Measurements from ENCODE around the gene EIF5AL1.

Gene EIF5AL1

DNA sequence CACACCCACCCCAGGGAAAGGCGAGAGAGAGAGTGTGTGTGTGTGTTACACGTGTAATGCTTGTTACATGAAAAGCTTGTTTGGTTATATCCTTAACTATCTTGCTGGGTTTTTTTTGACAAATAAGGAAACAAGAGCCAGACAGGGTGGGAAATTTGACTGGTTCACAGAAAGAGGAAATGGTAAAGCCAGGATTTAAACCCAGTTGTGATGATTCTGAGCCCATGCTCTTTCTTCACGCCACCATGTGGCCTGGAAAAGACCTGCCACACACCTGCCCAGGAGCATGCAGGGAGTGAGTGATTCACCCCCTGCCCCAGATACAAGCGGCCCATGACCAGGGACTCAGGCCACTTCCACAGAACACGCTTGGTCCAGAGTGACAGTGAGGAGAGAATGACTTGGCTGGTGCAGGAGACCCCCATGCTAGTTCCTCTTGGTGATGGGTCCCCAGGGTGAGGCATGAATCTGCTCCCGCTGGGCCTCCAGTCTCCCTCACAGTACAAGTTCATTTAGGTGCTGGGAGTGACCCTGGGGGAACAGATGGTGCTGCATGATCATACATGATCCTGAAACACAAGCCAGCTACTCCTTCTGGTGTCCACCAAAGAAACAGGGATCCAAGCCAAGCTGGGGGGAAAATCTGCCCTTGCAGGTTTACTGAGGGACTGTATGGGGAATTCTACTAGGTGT is 21.0 kb upstream of the EIF5AL1 start:
- ChIA-PET CTCF (interaction anchor here (0.6 to 1.5 kb wide), 6 partner anchors 82 to 154 kb away, joined by 3 to 6 read pairs (median 4); no protein-coding TSS in a partner anchor), POLR2A (no interaction called here)
- TF ChIP-seq ZNF521 (tag by site-specific recombination; IDR thresholded peaks at IDR 0.05), result no peak
- no peak for TF ChIP-seq ZNF266 (tag by site-specific recombination; IDR thresholded peaks at IDR 0.05; ENCODE audit: low read depth)
- TF ChIP-seq, protein P1, sequence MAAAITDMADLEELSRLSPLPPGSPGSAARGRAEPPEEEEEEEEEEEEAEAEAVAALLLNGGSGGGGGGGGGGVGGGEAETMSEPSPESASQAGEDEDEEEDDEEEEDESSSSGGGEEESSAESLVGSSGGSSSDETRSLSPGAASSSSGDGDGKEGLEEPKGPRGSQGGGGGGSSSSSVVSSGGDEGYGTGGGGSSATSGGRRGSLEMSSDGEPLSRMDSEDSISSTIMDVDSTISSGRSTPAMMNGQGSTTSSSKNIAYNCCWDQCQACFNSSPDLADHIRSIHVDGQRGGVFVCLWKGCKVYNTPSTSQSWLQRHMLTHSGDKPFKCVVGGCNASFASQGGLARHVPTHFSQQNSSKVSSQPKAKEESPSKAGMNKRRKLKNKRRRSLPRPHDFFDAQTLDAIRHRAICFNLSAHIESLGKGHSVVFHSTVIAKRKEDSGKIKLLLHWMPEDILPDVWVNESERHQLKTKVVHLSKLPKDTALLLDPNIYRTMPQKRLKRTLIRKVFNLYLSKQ (tag by site-specific recombination; IDR thresholded peaks at IDR 0.05; ENCODE audit: borderline replicate concordance), result no peak
- TF ChIP-seq ZNF416 (tag by site-specific recombination; IDR thresholded peaks at IDR 0.05), result no peak
- TF ChIP-seq ZNF768 (tag by site-specific recombination; IDR thresholded peaks at IDR 0.05), result no peak
- no peak for TF ChIP-seq ZNF292 (tag by site-specific recombination; IDR thresholded peaks at IDR 0.05; ENCODE audit: borderline replicate concordance, low read depth)
- TF ChIP-seq, protein P2, sequence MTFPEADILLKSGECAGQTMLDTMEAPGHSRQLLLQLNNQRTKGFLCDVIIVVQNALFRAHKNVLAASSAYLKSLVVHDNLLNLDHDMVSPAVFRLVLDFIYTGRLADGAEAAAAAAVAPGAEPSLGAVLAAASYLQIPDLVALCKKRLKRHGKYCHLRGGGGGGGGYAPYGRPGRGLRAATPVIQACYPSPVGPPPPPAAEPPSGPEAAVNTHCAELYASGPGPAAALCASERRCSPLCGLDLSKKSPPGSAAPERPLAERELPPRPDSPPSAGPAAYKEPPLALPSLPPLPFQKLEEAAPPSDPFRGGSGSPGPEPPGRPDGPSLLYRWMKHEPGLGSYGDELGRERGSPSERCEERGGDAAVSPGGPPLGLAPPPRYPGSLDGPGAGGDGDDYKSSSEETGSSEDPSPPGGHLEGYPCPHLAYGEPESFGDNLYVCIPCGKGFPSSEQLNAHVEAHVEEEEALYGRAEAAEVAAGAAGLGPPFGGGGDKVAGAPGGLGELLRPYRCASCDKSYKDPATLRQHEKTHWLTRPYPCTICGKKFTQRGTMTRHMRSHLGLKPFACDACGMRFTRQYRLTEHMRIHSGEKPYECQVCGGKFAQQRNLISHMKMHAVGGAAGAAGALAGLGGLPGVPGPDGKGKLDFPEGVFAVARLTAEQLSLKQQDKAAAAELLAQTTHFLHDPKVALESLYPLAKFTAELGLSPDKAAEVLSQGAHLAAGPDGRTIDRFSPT (tag by site-specific recombination; IDR thresholded peaks at IDR 0.05), result no peak
- no peak for TF ChIP-seq TRIM28 (IDR thresholded peaks at IDR 0.05; ENCODE audit: borderline replicate concordance, low read length)
- no peak for TF ChIP-seq ZBTB8A (tag by site-specific recombination; IDR thresholded peaks at IDR 0.05)
- no peak for TF ChIP-seq KLF7 (tag by site-specific recombination; IDR thresholded peaks at IDR 0.05; ENCODE audit: borderline replicate concordance)
- TF ChIP-seq, protein P3, sequence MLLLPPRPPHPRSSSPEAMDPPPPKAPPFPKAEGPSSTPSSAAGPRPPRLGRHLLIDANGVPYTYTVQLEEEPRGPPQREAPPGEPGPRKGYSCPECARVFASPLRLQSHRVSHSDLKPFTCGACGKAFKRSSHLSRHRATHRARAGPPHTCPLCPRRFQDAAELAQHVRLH (tag by site-specific recombination; IDR thresholded peaks at IDR 0.05), result no peak
- no peak for TF ChIP-seq ZNF585B (tag by site-specific recombination; IDR thresholded peaks at IDR 0.05)
- TF ChIP-seq, protein P4, sequence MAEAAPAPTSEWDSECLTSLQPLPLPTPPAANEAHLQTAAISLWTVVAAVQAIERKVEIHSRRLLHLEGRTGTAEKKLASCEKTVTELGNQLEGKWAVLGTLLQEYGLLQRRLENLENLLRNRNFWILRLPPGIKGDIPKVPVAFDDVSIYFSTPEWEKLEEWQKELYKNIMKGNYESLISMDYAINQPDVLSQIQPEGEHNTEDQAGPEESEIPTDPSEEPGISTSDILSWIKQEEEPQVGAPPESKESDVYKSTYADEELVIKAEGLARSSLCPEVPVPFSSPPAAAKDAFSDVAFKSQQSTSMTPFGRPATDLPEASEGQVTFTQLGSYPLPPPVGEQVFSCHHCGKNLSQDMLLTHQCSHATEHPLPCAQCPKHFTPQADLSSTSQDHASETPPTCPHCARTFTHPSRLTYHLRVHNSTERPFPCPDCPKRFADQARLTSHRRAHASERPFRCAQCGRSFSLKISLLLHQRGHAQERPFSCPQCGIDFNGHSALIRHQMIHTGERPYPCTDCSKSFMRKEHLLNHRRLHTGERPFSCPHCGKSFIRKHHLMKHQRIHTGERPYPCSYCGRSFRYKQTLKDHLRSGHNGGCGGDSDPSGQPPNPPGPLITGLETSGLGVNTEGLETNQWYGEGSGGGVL (tag by site-specific recombination; IDR thresholded peaks at IDR 0.05), result no peak
- TF ChIP-seq, protein P5, sequence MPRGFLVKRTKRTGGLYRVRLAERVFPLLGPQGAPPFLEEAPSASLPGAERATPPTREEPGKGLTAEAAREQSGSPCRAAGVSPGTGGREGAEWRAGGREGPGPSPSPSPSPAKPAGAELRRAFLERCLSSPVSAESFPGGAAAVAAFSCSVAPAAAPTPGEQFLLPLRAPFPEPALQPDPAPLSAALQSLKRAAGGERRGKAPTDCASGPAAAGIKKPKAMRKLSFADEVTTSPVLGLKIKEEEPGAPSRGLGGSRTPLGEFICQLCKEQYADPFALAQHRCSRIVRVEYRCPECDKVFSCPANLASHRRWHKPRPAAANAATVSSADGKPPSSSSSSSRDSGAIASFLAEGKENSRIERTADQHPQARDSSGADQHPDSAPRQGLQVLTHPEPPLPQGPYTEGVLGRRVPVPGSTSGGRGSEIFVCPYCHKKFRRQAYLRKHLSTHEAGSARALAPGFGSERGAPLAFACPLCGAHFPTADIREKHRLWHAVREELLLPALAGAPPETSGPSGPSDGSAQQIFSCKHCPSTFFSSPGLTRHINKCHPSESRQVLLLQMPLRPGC (tag by site-specific recombination; IDR thresholded peaks at IDR 0.05), result no peak
- no peak overlapping the region for H3K4me3 ChIP-seq (ENCODE audit: low read depth, low read length)
- no peaks in the 10 kb centered on the region for H3K4me1 ChIP-seq (ENCODE audit: control insufficient read depth, insufficient read depth, low read length)
- H3K36me3 ChIP-seq (ENCODE audit: control insufficient read depth in 2 of 2, insufficient read depth in 1 of 2, low read length in 2 of 2), result no peaks in the 10 kb centered on the region
- no peak overlapping the region for H3K27ac ChIP-seq (ENCODE audit: extremely low read depth, low read depth, low read length)
- H3K9me3 ChIP-seq (ENCODE audit: control insufficient read depth, insufficient read depth, low read depth, low read length), result no peaks in the 10 kb centered on the region

DNA sequence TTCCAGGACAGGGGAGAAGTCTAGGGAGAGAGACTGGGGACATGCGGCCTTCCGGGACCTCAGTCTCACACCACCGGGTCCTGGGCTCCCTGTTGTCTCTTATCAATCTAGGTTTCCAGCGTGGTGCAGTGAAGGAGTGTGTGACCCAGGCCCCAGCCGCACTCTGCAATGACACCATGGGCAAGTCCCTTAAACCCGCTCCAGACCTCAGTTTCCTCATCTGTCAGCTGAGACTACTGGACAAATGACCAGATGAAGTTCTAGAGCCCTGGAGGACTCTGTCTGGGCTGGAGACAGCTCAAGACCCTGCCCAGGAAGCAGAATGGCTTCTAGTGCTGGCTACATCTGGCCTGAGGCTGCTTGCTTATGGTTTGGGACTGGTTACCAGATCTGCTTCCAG is 20.1 kb upstream of the EIF5AL1 start:
- ChIA-PET CTCF (interaction anchor here (0.5 to 1.5 kb wide), 2 partner anchors 25 to 118 kb away, joined by 3 to 4 read pairs; no protein-coding TSS in a partner anchor), POLR2A (no interaction called here)
- Histone ChIP-seq H3K9me3 (ENCODE audit: control insufficient read depth, insufficient read depth, low read depth, low read length) (no peaks in the 10 kb centered on the region), H3K4me3 (ENCODE audit: low read depth, low read length) (no peak overlapping the region), H3K4me1 (ENCODE audit: control insufficient read depth, insufficient read depth, low read length) (no peaks in the 10 kb centered on the region), H3K27ac (ENCODE audit: extremely low read depth, low read depth, low read length) (no peak overlapping the region), H3K36me3 (ENCODE audit: control insufficient read depth in 2 of 2, insufficient read depth in 1 of 2, low read length in 2 of 2) (no peaks in the 10 kb centered on the region)
- TF ChIP-seq ZNF561 (tag by site-specific recombination; IDR thresholded peaks at IDR 0.05; ENCODE audit: borderline replicate concordance), result no peak
- TF ChIP-seq ZNF433 (tag by site-specific recombination; IDR thresholded peaks at IDR 0.05; ENCODE audit: low read depth), result no peak
- TF ChIP-seq GLIS2 (tag by site-specific recombination; IDR thresholded peaks at IDR 0.05), result no peak
- no peak for TF ChIP-seq TRIM28 (IDR thresholded peaks at IDR 0.05; ENCODE audit: borderline replicate concordance, low read length)
- TF ChIP-seq MEIS1 (CRISPR knock-in tag; IDR thresholded peaks at IDR 0.05; ENCODE audit: borderline replicate concordance), result no peak
- no peak for TF ChIP-seq ZNF626 (tag by site-specific recombination; IDR thresholded peaks at IDR 0.05)
- TF ChIP-seq ZNF629 (tag by site-specific recombination; IDR thresholded peaks at IDR 0.05), result no peak

Measured in HEK293 (cell line).